MM.1S (cell line): ENCODE data around the gene EPB41L4B.

ENCODE experiments used
- DNase-seq: peaks from one replicate; pipeline ENCODE4 v3.0.0-alpha.2; 2015
- H2AFZ ChIP-seq: fragments of 300-600 bp; sonication (generic); 2 replicates; pipeline ENCODE4 v1.6.0; 2016; ENCODE audit warnings: antibody characterized with exemption, low read length
- H3F3A ChIP-seq: fragments of 300-600 bp; sonication (generic); 2 replicates; pipeline ENCODE4 v1.6.1; 2016; ENCODE audit warnings: mild to moderate bottlenecking, antibody characterized with exemption, low read length, moderate library complexity, mixed read lengths; ENCODE audit not compliant: insufficient read depth
- H3K27ac ChIP-seq: fragments of 300-600 bp; sonication (generic); 2 replicates; pipeline ENCODE4 v1.5.1; 2016; ENCODE audit warnings: mild to moderate bottlenecking, low read length
- H3K27me3 ChIP-seq: fragments of 300-600 bp; sonication (generic); replicated peaks from 2 replicates; pipeline ENCODE4 v1.6.0; 2016; ENCODE audit warnings: low read length; ENCODE audit not compliant: insufficient read depth
- H3K36me3 ChIP-seq: fragments of 300-600 bp; sonication (generic); replicated peaks from 2 replicates; pipeline ENCODE4 v1.6.1; 2016; ENCODE audit warnings: mild to moderate bottlenecking, low read length, mixed read lengths; ENCODE audit not compliant: insufficient read depth
- H3K4me1 ChIP-seq: fragments of 300-600 bp; sonication (generic); 2 replicates; pipeline ENCODE4 v1.6.1; 2016; ENCODE audit warnings: low read length, mixed read lengths
- H3K4me2 ChIP-seq: fragments of 300-600 bp; sonication (generic); 2 replicates; pipeline ENCODE4 v1.6.0; 2016; ENCODE audit warnings: low read depth, low read length
- H3K4me3 ChIP-seq: fragments of 300-600 bp; sonication (generic); 2 replicates; pipeline ENCODE4 v1.5.1; 2016; ENCODE audit warnings: low read length, mixed read lengths
- H3K79me2 ChIP-seq: fragments of 300-600 bp; sonication (generic); 2 replicates; pipeline ENCODE4 v1.6.1; 2016; ENCODE audit warnings: mixed run types, low read length, mixed read lengths
- H3K9ac ChIP-seq: fragments of 300-600 bp; sonication (generic); 2 replicates; pipeline ENCODE4 v1.6.1; 2016; ENCODE audit warnings: low read length, mixed read lengths
- H3K9me2 ChIP-seq: fragments of 300-600 bp; sonication (generic); replicated peaks from 2 replicates; pipeline ENCODE4 v1.6.1; 2016; ENCODE audit warnings: mild to moderate bottlenecking, low read length, mixed read lengths; ENCODE audit not compliant: insufficient read depth
- H3K9me3 ChIP-seq: fragments of 300-600 bp; sonication (generic); replicated peaks from 2 replicates; pipeline ENCODE4 v1.6.1; 2016; ENCODE audit warnings: mild to moderate bottlenecking, low read length, mixed read lengths; ENCODE audit not compliant: insufficient read depth
- H4K20me1 ChIP-seq: fragments of 300-600 bp; sonication (generic); 2 replicates; pipeline ENCODE4 v1.6.1; 2016; ENCODE audit warnings: mild to moderate bottlenecking, low read length, moderate library complexity, mixed read lengths; ENCODE audit not compliant: insufficient read depth
- EZH2 ChIP-seq: fragments of 300-600 bp; sonication (generic); optimal IDR thresholded peaks from 2 replicates; pipeline ENCODE3; 2017; ENCODE audit warnings: low read depth, mild to moderate bottlenecking, antibody characterized with exemption, low read length, mixed read lengths
- EZH2phosphoT487 ChIP-seq: fragments of 300-600 bp; sonication (generic); IDR thresholded peaks from 2 replicates; pipeline ENCODE4 v1.6.1; 2018; ENCODE audit warnings: antibody characterized with exemption, low read length
- TF ChIP-seq, protein P1 (sequence below): fragments of 300-600 bp; sonication (generic); IDR thresholded peaks from 2 replicates; pipeline ENCODE4 v1.5.1; 2016; ENCODE audit warnings: antibody characterized with exemption, low read length, mixed read lengths

EPB41L4B gene

DNA sequence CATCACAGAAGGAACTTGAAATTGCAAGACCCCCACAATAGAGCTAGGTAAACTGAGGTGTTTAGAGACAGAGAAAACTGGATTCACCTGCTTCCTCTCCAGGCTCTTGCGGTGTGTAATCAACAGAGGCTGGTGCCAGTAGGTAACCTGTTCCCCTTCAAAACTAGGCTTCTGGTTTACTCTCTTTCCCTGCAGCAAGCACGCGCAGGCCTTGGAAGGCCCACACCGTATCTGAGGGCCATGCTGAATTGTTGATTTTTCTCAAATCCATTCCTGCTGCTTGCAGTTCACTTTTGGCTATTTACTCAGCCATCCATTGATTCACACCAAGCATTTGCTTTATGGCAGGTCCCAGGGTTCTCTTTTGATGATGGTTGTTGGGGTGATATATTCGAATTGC, 153.1 kb downstream of the EPB41L4B start:
- H3K4me3 ChIP-seq, result no peak overlapping the region
- no peak overlapping the region for H3K4me2 ChIP-seq
- H3K9ac ChIP-seq, result no peak overlapping the region
- no peak overlapping the region for H2AFZ ChIP-seq
- H3K9me2 ChIP-seq, result no peaks in the 10 kb centered on the region
- no peak overlapping the region for H3K27ac ChIP-seq
- no peaks in the 10 kb centered on the region for H3K9me3 ChIP-seq
- no peak for DNase-seq
- no peak for TF ChIP-seq EZH2phosphoT487
- TF ChIP-seq EZH2, result no peak
- no peaks in the 10 kb centered on the region for H4K20me1 ChIP-seq
- H3K27me3 ChIP-seq, result no peaks in the 10 kb centered on the region
- no peaks in the 10 kb centered on the region for H3F3A ChIP-seq
- H3K4me1 ChIP-seq, result no peaks in the 10 kb centered on the region
- H3K36me3 ChIP-seq, result no peaks in the 10 kb centered on the region
- no peaks in the 10 kb centered on the region for H3K79me2 ChIP-seq

DNA sequence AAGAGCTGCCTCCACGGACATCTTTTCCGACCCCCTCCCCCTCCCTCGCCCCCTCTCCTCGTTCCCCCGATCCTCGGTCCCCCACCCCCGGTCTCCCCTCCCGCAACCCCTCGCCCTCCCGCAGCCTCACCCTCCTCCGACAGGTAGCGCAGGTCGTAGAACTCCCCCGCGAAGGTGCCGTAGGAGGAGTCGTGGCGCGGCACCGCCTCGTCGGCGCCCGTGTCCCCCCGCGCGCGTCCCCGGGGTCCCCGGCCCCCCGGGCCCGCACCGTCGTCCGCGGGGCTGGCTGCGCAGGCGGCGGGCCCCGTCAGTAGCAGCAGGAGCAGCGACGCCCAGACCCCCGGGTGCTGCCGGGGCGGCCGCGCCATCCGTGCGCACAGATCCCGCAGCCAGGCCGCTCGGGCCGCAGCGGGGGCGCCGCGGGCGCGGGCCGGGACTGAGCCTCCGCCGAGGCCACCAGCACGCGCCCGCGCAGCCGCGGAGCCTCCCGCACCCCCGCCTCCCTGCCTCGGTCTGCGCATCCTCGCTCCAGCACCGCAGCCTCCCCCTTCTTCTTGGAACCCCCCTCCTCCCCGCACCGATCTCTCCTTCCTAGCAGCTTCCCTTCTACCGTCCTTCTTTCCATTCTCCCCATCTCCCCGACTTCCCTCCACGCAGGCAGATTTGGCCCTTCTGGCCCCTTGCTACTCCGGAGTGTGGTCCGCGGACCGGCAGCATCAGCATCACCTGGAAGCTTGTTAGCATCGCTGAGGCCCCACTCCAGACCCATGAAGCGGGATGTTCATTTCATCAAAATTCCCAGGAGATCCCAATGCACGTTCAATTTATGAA, 153.9 kb downstream of the EPB41L4B start, which contains the start of gene FRRS1L:
Gene FRRS1L (minus strand): TSS at position 479 of the 831 bp plus-strand sequence. CDS start 111 bp downstream, at position 368.
- TF ChIP-seq, protein P1, sequence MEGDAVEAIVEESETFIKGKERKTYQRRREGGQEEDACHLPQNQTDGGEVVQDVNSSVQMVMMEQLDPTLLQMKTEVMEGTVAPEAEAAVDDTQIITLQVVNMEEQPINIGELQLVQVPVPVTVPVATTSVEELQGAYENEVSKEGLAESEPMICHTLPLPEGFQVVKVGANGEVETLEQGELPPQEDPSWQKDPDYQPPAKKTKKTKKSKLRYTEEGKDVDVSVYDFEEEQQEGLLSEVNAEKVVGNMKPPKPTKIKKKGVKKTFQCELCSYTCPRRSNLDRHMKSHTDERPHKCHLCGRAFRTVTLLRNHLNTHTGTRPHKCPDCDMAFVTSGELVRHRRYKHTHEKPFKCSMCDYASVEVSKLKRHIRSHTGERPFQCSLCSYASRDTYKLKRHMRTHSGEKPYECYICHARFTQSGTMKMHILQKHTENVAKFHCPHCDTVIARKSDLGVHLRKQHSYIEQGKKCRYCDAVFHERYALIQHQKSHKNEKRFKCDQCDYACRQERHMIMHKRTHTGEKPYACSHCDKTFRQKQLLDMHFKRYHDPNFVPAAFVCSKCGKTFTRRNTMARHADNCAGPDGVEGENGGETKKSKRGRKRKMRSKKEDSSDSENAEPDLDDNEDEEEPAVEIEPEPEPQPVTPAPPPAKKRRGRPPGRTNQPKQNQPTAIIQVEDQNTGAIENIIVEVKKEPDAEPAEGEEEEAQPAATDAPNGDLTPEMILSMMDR, result no peak
- TF ChIP-seq EZH2phosphoT487 (no peak), EZH2 (no peak)
- no peaks in the 10 kb centered on the region for H3K79me2 ChIP-seq
- no peak within 1 kb of the TSS for H3K27ac ChIP-seq
- no peak within 1 kb of the TSS for H3K4me3 ChIP-seq
- no peaks in the 10 kb centered on the region for H3K36me3 ChIP-seq
- no peaks in the 10 kb centered on the region for H3F3A ChIP-seq
- no peaks in the 10 kb centered on the region for H3K9me2 ChIP-seq
- no peaks in the 10 kb centered on the region for H3K9me3 ChIP-seq
- no peak for DNase-seq
- no peak within 1 kb of the TSS for H3K9ac ChIP-seq
- H2AFZ ChIP-seq, result no peak within 1 kb of the TSS
- no peaks in the 10 kb centered on the region for H3K4me1 ChIP-seq
- no peak within 1 kb of the TSS for H3K4me2 ChIP-seq
- no peaks in the 10 kb centered on the region for H4K20me1 ChIP-seq
- H3K27me3 ChIP-seq, result no peaks in the 10 kb centered on the region

DNA sequence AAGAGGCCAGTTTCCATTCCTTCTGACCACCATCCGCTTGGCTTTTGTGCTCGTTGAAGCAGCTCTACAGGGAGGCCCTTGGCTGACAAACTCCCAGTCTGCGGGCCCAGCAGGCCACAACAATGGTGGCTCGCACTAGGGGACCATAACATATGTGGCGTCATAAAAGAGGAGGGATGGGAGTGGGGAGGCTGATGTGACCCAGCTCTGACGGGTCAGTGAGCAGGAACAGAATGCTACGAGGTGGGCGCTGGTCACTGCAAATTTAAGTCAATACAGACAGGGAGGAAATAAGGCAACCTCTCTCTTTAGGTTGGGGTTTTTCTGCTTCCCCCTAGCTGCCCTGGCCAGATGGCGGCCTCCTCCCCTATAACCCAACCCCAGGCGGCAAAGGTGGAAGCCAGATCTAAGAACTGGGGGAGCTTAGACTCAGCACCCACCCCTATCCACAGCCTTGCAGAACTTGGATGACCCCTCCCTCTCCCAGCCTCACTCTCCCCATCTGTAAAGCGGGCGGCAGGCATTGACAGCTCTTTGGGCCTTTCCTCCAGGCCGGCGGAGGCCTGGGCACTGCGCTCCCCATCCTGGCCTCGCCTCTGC, 154.6 kb downstream of the EPB41L4B start:
- no peak overlapping the region for H3K9ac ChIP-seq
- no peak overlapping the region for H3K4me2 ChIP-seq
- TF ChIP-seq EZH2 (no peak), EZH2phosphoT487 (no peak)
- TF ChIP-seq, protein P1, result no peak
- no peak overlapping the region for H3K27ac ChIP-seq
- H3K9me3 ChIP-seq, result no peaks in the 10 kb centered on the region
- H3K27me3 ChIP-seq, result no peaks in the 10 kb centered on the region
- H3K79me2 ChIP-seq, result no peaks in the 10 kb centered on the region
- H3K4me1 ChIP-seq, result no peaks in the 10 kb centered on the region
- no peaks in the 10 kb centered on the region for H3K9me2 ChIP-seq
- no peak overlapping the region for H2AFZ ChIP-seq
- H4K20me1 ChIP-seq, result no peaks in the 10 kb centered on the region
- DNase-seq, result no peak
- H3K4me3 ChIP-seq, result no peak overlapping the region
- H3K36me3 ChIP-seq, result no peaks in the 10 kb centered on the region
- no peaks in the 10 kb centered on the region for H3F3A ChIP-seq
